ENCODE measurements around the gene CFAP45. TPM values are rescaled to one million over a fixed set of nuclear protein-coding genes. Genes with fewer than 3 reads are reported as not detected.

The CFAP45 gene
- total and polyA plus RNA-seq, 8 donors = 0.30 to 1.0 (median 0.52) TPM; not detected in 4

GRCh38 chr1:159934136-159935039, 34.4 kb upstream of the CFAP45 start:
- 88 to 92% (median 91%) methylated on average over 7 to 14 of the region's 14 CpGs for WGBS, 5 donors
- peaks cover 12 to 32% (median 22%) of the 10 kb centered on the region in 4 donors for H3K4me1 ChIP-seq
- TF ChIP-seq EP300 (IDR thresholded peaks at IDR 0.05) (no peak), CTCF (IDR thresholded peaks at IDR 0.05) (no peak), POLR2A (IDR thresholded peaks at IDR 0.05) (no peak), POLR2AphosphoS5 (IDR thresholded peaks at IDR 0.05) (no peak)
- no peak overlapping the region for H3K4me3 ChIP-seq
- H3K9me3 ChIP-seq = no peaks in the 10 kb centered on the region
- H3K36me3 ChIP-seq = peaks cover 0 to 8% (median 0%) of the 10 kb centered on the region in 4 donors
- DNase-seq = no peak
- H3K27ac ChIP-seq = no peak overlapping the region
- peaks cover 0 to 16% (median 0%) of the 10 kb centered on the region in 3 donors for H3K27me3 ChIP-seq
- intact Hi-C loops (cut with DNase I; ENCODE audit: low total_unique reads) = loop anchor here (5.0 kb wide), 1 partner anchor 73 kb away; no protein-coding TSS in a partner anchor

- Histone ChIP-seq H3K4me1 (peaks cover 12 to 25% (median 20%) of the 10 kb centered on the region in 4 donors), H3K27ac (no peak overlapping the region), H3K9me3 (no peaks in the 10 kb centered on the region), H3K36me3 (peaks cover 0 to 10% (median 0%) of the 10 kb centered on the region in 4 donors), H3K4me3 (no peak overlapping the region), H3K27me3 (peaks cover 0 to 16% (median 0%) of the 10 kb centered on the region in 3 donors)
- TF ChIP-seq POLR2A (IDR thresholded peaks at IDR 0.05) (no peak), POLR2AphosphoS5 (IDR thresholded peaks at IDR 0.05) (no peak), CTCF (IDR thresholded peaks at IDR 0.05) (no peak)
- 82 to 95% (median 84%) methylated on average over 4 of the region's 4 CpGs for WGBS, 5 donors
- intact Hi-C loops (cut with DNase I; ENCODE audit: low total_unique reads) = loop anchor here (5.0 kb wide), 1 partner anchor 74 kb away; no protein-coding TSS in a partner anchor
- no peak for DNase-seq
Measured at GRCh38 chr1:159933347-159933746, 33.4 kb upstream of the CFAP45 start.

DNA sequence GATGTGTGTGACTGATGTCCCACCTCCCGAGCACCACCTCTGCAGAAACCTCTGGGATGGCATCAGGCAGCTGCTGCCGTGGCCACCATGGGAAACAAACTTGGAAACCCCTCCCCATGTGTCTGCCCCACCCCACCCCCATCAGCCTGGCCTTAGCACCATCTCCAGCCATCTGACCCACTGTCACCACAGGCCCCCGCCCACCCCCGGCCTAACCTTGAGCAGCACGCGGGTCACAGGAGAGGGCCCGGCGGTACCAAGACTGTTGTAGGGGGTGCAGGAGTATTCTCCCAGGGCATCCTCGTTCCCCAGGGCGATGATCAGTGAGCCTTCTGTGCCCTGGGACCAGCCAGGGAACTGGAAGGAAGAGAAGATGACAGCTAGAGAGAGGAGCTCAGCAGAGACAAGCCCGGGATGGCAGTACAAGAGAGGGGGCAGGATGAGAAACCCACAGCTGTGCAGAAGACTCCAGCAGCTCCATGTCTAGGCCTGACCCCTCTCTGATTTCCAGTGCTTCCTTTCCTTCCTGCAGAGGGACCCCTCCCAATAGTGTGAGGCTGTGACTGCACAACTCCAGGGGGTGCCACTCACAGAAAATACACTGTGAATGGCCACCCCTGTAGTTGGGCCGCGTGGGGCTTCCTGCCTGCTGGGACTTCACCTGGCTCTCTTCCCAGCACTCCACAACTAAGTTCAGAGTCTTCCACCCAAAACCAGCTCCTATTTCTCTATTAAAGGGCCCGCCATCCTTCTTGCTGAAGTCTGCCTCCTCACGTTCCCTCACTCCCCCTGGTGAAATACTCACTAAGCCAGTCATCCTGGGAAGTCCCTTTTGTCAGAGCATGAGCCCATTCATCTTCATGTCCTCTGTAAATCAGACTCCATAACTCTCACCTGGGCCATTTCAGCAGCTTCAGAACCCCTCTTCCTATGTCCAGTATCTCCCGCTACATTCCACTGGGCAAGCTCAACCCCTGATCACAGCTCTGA, 32.6 kb upstream of the CFAP45 start:
- Histone ChIP-seq H3K27me3 (peaks cover 0 to 10% (median 0%) of the 10 kb centered on the region in 3 donors), H3K4me1 (peaks cover 11 to 18% (median 17%) of the 10 kb centered on the region in 4 donors), H3K36me3 (peaks cover 0 to 10% (median 0%) of the 10 kb centered on the region in 4 donors), H3K4me3 (no peak overlapping the region), H3K27ac (no peak overlapping the region), H3K9me3 (no peaks in the 10 kb centered on the region)
- TF ChIP-seq POLR2AphosphoS5 (IDR thresholded peaks at IDR 0.05) = no peak
- TF ChIP-seq POLR2A (IDR thresholded peaks at IDR 0.05) = no peak
- TF ChIP-seq CTCF (IDR thresholded peaks at IDR 0.05) = no peak
- TF ChIP-seq EP300 (IDR thresholded peaks at IDR 0.05) = no peak
- intact Hi-C loops (cut with DNase I; ENCODE audit: low total_unique reads) = loop anchor here (5.0 kb wide), 1 partner anchor 75 kb away; no protein-coding TSS in a partner anchor
- 82 to 89% (median 84%) methylated on average over 14 to 16 of the region's 16 CpGs for WGBS, 5 donors
- no peak for DNase-seq

DNA sequence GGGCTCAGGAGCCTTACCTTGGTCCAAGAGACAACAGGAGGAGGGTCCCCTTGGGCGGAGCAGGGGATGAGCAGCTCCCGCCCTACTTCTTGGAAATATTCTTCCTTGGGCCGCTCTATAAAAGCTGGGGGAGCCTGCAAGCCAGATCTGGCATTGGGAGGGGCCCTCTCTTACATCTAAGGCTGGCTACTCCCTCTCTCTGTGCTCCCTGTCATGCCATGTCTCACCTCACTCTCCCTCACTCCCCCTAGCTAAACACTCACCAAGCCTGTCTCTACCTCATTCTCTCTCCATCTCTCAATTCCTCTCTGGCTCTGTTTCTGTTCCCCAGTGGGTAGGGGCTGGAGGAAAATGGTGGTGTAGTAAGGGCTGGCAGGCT, 31.8 kb upstream of the CFAP45 start:
- no peak for TF ChIP-seq POLR2A (IDR thresholded peaks at IDR 0.05)
- no peak for TF ChIP-seq POLR2AphosphoS5 (IDR thresholded peaks at IDR 0.05)
- TF ChIP-seq CTCF (IDR thresholded peaks at IDR 0.05) = no peak
- no peak for TF ChIP-seq EP300 (IDR thresholded peaks at IDR 0.05)
- no peak overlapping the region for H3K27ac ChIP-seq
- peaks cover 3 to 15% (median 9%) of the 10 kb centered on the region in 4 donors for H3K4me1 ChIP-seq
- no peak overlapping the region for H3K4me3 ChIP-seq
- no peaks in the 10 kb centered on the region for H3K9me3 ChIP-seq
- intact Hi-C loops (cut with DNase I; ENCODE audit: low total_unique reads) = loop anchor here (5.0 kb wide), 1 partner anchor 76 kb away; no protein-coding TSS in a partner anchor
- peaks cover 0 to 10% (median 0%) of the 10 kb centered on the region in 4 donors for H3K36me3 ChIP-seq
- no peak for DNase-seq
- WGBS, 5 donors = 93 to 100% (median 97%) methylated on average over 3 of the region's 3 CpGs
- peaks cover 0 to 3% (median 0%) of the 10 kb centered on the region in 3 donors for H3K27me3 ChIP-seq
